ENCODE data around the gene ELMOD1. TPM values are rescaled to one million over a fixed set of nuclear protein-coding genes. Genes with fewer than 3 reads are reported as not detected.

ELMOD1 gene
- total and polyA plus RNA-seq, 9 donors, result 0.17 to 0.69 (median 0.24) TPM; not detected in 3

- Histone ChIP-seq H3K27me3 (no peaks in the 10 kb centered on the region), H3K36me3 (no peaks in the 10 kb centered on the region), H3K4me3 (no peak overlapping the region), H3K4me1 (ENCODE audit: insufficient read depth) (peaks cover 6% of the 10 kb centered on the region), H3K9me3 (no peaks in the 10 kb centered on the region), H3K27ac (no peak overlapping the region)
- DNase-seq, result no peak
- intact Hi-C loops (cut with DNase I), result no loop called here
- 43 to 70% (median 49%) methylated on average over 2 of the region's 2 CpGs for WGBS, 3 donors
- no peak for TF ChIP-seq POLR2A (IDR thresholded peaks at IDR 0.05)
- no peak for TF ChIP-seq CTCF (IDR thresholded peaks at IDR 0.05)
- TF ChIP-seq EP300 (IDR thresholded peaks at IDR 0.05), result no peak
Observed at GRCh38 chr11:107594736-107595135, 3.8 kb downstream of the ELMOD1 start.

GRCh38 chr11:107598225-107599139 lies 7.5 kb downstream of the ELMOD1 start:
- no peak for DNase-seq
- Histone ChIP-seq H3K4me3 (no peak overlapping the region), H3K36me3 (no peaks in the 10 kb centered on the region), H3K27me3 (no peaks in the 10 kb centered on the region), H3K4me1 (ENCODE audit: insufficient read depth) (no peaks in the 10 kb centered on the region), H3K27ac (no peak overlapping the region), H3K9me3 (no peaks in the 10 kb centered on the region)
- TF ChIP-seq EP300 (IDR thresholded peaks at IDR 0.05), result no peak
- no peak for TF ChIP-seq CTCF (IDR thresholded peaks at IDR 0.05)
- TF ChIP-seq POLR2A (IDR thresholded peaks at IDR 0.05), result no peak
- intact Hi-C loops (cut with DNase I), result no loop called here
- WGBS, 3 donors, result 55 to 71% (median 59%) methylated on average over 6 of the region's 6 CpGs

GRCh38 chr11:107605061-107606006 lies 14.4 kb downstream of the ELMOD1 start:
- Histone ChIP-seq H3K36me3 (no peaks in the 10 kb centered on the region), H3K9me3 (no peaks in the 10 kb centered on the region), H3K4me1 (ENCODE audit: insufficient read depth) (no peaks in the 10 kb centered on the region), H3K27me3 (no peaks in the 10 kb centered on the region), H3K27ac (no peak overlapping the region), H3K4me3 (no peak overlapping the region)
- WGBS, 3 donors, result 76 to 80% (median 77%) methylated on average over 9 of the region's 9 CpGs
- DNase-seq, result no peak
- intact Hi-C loops (cut with DNase I), result no loop called here
- no peak for TF ChIP-seq POLR2A (IDR thresholded peaks at IDR 0.05)

GRCh38 chr11:107606141-107606540 lies 15.2 kb downstream of the ELMOD1 start:
- Histone ChIP-seq H3K27ac (no peak overlapping the region), H3K27me3 (no peaks in the 10 kb centered on the region), H3K4me1 (ENCODE audit: insufficient read depth) (no peaks in the 10 kb centered on the region), H3K4me3 (no peak overlapping the region), H3K9me3 (no peaks in the 10 kb centered on the region), H3K36me3 (no peaks in the 10 kb centered on the region)
- TF ChIP-seq EP300 (IDR thresholded peaks at IDR 0.05), result no peak
- intact Hi-C loops (cut with DNase I), result no loop called here
- DNase-seq, result no peak
- 74 to 77% (median 76%) methylated on average over 3 of the region's 3 CpGs for WGBS, 3 donors

GRCh38 chr11:107608809-107609208 lies 17.9 kb downstream of the ELMOD1 start:
- TF ChIP-seq CTCF (IDR thresholded peaks at IDR 0.05) (no peak), POLR2A (IDR thresholded peaks at IDR 0.05) (no peak), EP300 (IDR thresholded peaks at IDR 0.05) (no peak)
- Histone ChIP-seq H3K27ac (no peak overlapping the region), H3K9me3 (no peaks in the 10 kb centered on the region), H3K36me3 (no peaks in the 10 kb centered on the region), H3K4me3 (no peak overlapping the region), H3K27me3 (no peaks in the 10 kb centered on the region), H3K4me1 (ENCODE audit: insufficient read depth) (no peaks in the 10 kb centered on the region)
- no peak for DNase-seq
- 20 to 27% (median 21%) methylated on average over 2 of the region's 2 CpGs for WGBS, 3 donors
- intact Hi-C loops (cut with DNase I), result no loop called here

Data from ovary (tissue), 9 donors.